GM13976 (cell line): ENCODE measurements around the gene ANKS1A.

ENCODE experiments used
- DNase-seq: peaks from one replicate; pipeline ENCODE4 v3.0.0; 2012; ENCODE audit warnings: low spot score
- CTCF ChIP-seq: IDR thresholded peaks from 2 replicates; pipeline ENCODE4 v1.5.1; 2012; ENCODE audit warnings: borderline replicate concordance, mild to moderate bottlenecking; ENCODE audit not compliant: insufficient read depth; ENCODE audit errors: extremely low read depth, missing control alignments, control extremely low read depth
- in situ Hi-C: fragments of 300-500 bp; cut with MboI; formaldehyde crosslinking; loops from one replicate; pipeline ENCODE4 v1.12.0; 2022; ENCODE audit warnings: low sequenced_read_pairs, mixed read lengths, inconsistent platforms; ENCODE audit not compliant: unreplicated experiment

The ANKS1A gene

DNA sequence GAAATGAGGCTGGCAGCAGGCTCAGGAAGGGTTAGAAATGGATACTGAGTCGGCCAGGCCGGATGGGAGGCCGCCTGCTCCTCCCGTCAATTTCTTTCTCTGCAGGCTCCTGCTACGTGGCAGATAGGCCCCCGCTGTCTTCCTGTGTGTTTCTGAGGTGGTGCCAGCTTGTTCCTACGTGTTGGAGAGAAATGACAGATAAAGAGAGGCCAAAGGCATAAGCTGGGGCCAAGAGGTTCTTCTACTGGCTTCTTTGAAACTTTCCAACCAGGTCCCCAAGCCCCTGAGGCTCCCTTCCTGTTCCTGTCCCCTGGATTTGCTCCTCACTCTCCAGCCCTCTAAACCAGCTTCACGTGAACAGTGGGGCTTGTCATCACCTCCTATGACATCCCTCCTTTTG is 175.2 kb downstream of the ANKS1A start:
- no peak for DNase-seq
- in situ Hi-C loops: no loop called here

GRCh38 chr6:35064757-35065440 is 175.8 kb downstream of the ANKS1A start:
- in situ Hi-C loops: no loop called here
- no peak for DNase-seq
- TF ChIP-seq CTCF: no peak

More for the DNA sequence above, 175.2 kb downstream of the ANKS1A start:
- TF ChIP-seq CTCF: no peak

DNA sequence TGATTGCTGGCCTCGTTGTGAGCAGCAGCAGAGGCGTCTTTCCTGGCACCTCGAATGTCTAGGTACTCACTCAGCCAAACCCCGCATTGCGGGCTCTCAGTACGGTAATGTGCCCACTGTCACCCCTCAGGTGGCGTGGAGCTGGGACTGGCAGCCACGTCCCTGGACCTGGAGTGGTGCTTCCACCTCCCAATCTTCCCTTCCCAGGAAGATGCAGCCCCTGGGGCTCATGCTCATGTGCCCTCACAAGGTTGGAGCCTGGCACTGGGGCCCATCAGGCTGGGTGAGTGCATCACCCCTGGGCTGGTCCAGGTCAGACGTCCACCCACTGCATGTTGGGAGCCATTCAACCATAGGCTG is 176.4 kb downstream of the ANKS1A start:
- no peak for TF ChIP-seq CTCF
- in situ Hi-C loops: no loop called here
- DNase-seq: no peak

- no peak for TF ChIP-seq CTCF
- in situ Hi-C loops: no loop called here
- no peak for DNase-seq
Measured at GRCh38 chr6:35065870-35066269, 176.8 kb downstream of the ANKS1A start.

DNA sequence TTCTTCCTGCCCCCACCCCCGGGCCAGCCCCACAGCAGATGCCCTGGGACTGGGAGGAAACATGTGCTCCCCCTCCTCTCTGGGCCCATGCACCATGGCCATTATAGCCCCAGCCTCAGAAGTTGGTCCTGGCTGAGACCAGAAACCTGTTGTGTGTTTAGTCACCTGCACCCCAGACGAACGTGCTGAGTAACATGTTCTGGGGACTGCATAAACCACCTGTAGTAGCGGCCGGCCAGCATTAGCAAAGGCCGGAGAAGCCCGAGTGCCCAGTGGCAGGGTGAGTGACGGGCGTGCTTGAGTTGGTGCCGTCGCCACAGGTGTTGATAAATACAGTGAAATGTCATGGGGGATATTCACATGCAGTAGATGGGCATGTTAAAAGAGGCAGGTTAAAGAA is 178.2 kb downstream of the ANKS1A start:
- in situ Hi-C loops: no loop called here
- TF ChIP-seq CTCF: no peak
- DNase-seq: no peak

GRCh38 chr6:35068206-35068605 is 179.2 kb downstream of the ANKS1A start:
- in situ Hi-C loops: no loop called here
- no peak for TF ChIP-seq CTCF
- DNase-seq: no peak
